T follicular helper cell (primary cell): ENCODE data around the gene KRTCAP3.
"Not testable (repeated sequence)": the region's sequence is repeated elsewhere in the genome, so short reads cannot be mapped to it uniquely, and the experiment has no call there.

Source experiments
- DNase-seq: peaks from one replicate; pipeline ENCODE4 v3.0.0-alpha.2; 2020; ENCODE audit warnings: low read depth
- total RNA-seq, 2 experiments: gene quantifications; one replicate each; lab custom pipeline; 2026; lab: John Stamatoyannopoulos, UW

Gene KRTCAP3
- total RNA-seq = 2.3 to 5.8 reads per million in 2 experiments

GRCh38 chr2:27441958-27442919 is at the start of gene KRTCAP3:
Gene KRTCAP3 (plus strand): TSS chr2:27442381. CDS start chr2:27442413, 32 bp downstream.
- peak; percentile 27 for DNase-seq

- no peak for DNase-seq
These were observed 49.0 kb upstream of the KRTCAP3 start for GRCh38 chr2:27393225-27393624.

- DNase-seq = no peak
These were observed 43.2 kb upstream of the KRTCAP3 start for GRCh38 chr2:27398962-27399361.

GRCh38 chr2:27400348-27401135 is 41.6 kb upstream of the KRTCAP3 start:
- no peak for DNase-seq

GRCh38 chr2:27407798-27408491 is 34.2 kb upstream of the KRTCAP3 start:
- no peak for DNase-seq

- DNase-seq = no peak
These were observed 33.4 kb upstream of the KRTCAP3 start for GRCh38 chr2:27408601-27409320.

GRCh38 chr2:27409321-27410073 is 32.7 kb upstream of the KRTCAP3 start, which contains the start of gene PPM1G:
Gene PPM1G (minus strand): TSS chr2:27409591. CDS start chr2:27409422, 169 bp downstream.
- DNase-seq = peak; percentile 94

- DNase-seq = no peak
These were observed 29.6 kb upstream of the KRTCAP3 start for GRCh38 chr2:27412419-27413152.

- no peak for DNase-seq
These were observed 26.0 kb upstream of the KRTCAP3 start for GRCh38 chr2:27416151-27416550.

GRCh38 chr2:27420996-27421395 is 21.2 kb upstream of the KRTCAP3 start:
- DNase-seq = no peak

GRCh38 chr2:27421660-27422250 is 20.4 kb upstream of the KRTCAP3 start:
- no peak for DNase-seq

- no peak for DNase-seq
These were observed 19.2 kb upstream of the KRTCAP3 start for GRCh38 chr2:27422958-27423357.

- not testable (repeated sequence) for DNase-seq
These were observed 17.1 kb upstream of the KRTCAP3 start for GRCh38 chr2:27425039-27425438.

- DNase-seq = no peak
These were observed 14.3 kb upstream of the KRTCAP3 start for GRCh38 chr2:27427863-27428212.

GRCh38 chr2:27428213-27428977 is 13.8 kb upstream of the KRTCAP3 start, which contains the start of gene NRBP1:
Gene NRBP1 (plus strand): TSS chr2:27428631. CDS start chr2:27433274, 4,643 bp downstream.
- peak; percentile 85 for DNase-seq

- peak; percentile 48 for DNase-seq
These were observed 13.1 kb upstream of the KRTCAP3 start for GRCh38 chr2:27428978-27429541.

GRCh38 chr2:27431395-27431794 is 10.8 kb upstream of the KRTCAP3 start:
- DNase-seq = no peak

GRCh38 chr2:27435628-27436027 is 6.6 kb upstream of the KRTCAP3 start:
- no peak for DNase-seq
